Measurements from ENCODE around the gene TRMT2A. TPM values are rescaled to one million over a fixed set of nuclear protein-coding genes. Genes with fewer than 3 reads are reported as not detected.

The TRMT2A gene
- total RNA-seq, 1 experiment from 2014 or later: 68.1 TPM

DNA sequence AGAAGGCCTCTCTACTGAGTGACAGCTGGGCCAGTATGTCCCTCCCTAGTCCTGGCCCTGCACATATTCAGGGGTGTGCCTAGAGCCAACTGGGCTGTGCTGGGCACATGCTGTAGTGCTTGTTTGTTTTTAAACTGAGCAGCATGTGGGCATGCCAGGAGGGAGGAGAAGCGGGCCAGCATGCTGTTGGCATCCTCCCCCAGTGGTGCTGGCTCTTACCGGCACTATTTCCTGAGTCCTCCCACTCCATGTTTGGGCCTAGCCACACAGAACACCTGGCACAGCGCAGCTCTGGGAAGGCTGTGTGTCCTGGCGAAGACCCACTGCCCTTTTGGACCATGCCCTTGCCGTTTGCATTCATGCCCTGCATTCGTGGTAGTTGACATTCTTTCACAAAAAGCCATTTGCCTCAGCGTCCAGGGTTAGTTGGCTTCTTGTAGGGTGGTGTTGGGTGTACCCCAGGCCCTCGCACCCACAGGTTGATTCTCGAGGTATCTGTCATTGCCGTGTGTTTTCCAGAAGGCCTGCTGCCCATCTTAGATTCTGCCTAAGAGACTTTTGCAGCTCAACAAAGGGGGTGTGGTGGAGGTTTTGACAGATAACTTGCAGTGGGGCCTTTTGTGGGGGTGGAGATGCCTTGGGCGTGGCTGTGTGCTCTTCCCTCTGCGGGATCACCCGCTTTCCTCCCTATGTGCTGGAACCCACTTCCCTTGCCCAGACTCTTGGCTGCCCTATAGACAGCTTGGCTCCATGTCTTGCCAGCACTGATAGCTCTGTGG is 23.4 kb downstream of the TRMT2A start:
- no peak for DNase-seq (ENCODE audit: low spot score)
- CTCF ChIA-PET: no interaction called here
- no peaks in the 10 kb centered on the region for H3K9me3 ChIP-seq (ENCODE audit: low read depth, low read length, poor library complexity, severe bottlenecking)
- H3K4me1 ChIP-seq (ENCODE audit: insufficient read depth, low read length, poor library complexity, severe bottlenecking): no peaks in the 10 kb centered on the region
- BruUV-seq (replicated peaks): no TSS peak
- no peak overlapping the region for H3K4me3 ChIP-seq (ENCODE audit: low read depth, low read length, poor library complexity, severe bottlenecking)
- H3K36me3 ChIP-seq (ENCODE audit: insufficient read depth, low read length, poor library complexity, severe bottlenecking): peaks cover 99% of the 10 kb centered on the region
- H3K27ac ChIP-seq (ENCODE audit: low read depth, low read length, poor library complexity, severe bottlenecking): no peak overlapping the region
- no peak for TF ChIP-seq EZH2 (IDR thresholded peaks at IDR 0.05; ENCODE audit: borderline replicate concordance, low read depth, low read length, poor library complexity, severe bottlenecking)
- no peak for TF ChIP-seq CTCF (conservative IDR thresholded peaks at IDR 0.05; ENCODE audit: low read depth, low read length)
- intact Hi-C loops (cut with micrococcal nuclease; ENCODE audit: unreplicated experiment): no loop called here
- POLR2A ChIA-PET (ENCODE audit: low non-redundant PET): no interaction called here
- no peaks in the 10 kb centered on the region for H3K27me3 ChIP-seq (replicated peaks; ENCODE audit: insufficient read depth, low read depth, low read length, poor library complexity)

DNA sequence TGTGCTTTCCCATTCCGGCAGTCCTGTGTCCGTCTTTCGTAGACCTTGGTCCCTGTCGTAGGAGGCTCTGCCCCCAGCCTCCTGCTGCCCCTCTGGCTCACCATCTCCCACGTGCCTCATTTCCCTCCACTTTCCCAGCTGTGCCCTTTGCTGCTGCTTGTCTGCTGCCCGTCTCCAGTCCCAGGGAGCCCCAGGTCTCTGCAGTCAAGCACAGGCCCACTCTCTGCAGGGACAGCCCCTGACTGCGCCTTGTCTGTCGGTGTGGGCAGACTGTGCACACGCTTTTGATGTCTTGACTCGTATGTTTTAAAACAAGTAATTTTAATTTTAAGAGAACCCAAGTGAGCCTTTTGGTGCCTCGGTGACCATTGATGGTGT is 24.6 kb downstream of the TRMT2A start:
- ChIA-PET POLR2A (ENCODE audit: low non-redundant PET) (no interaction called here), CTCF (no interaction called here)
- TF ChIP-seq EZH2 (IDR thresholded peaks at IDR 0.05; ENCODE audit: borderline replicate concordance, low read depth, low read length, poor library complexity, severe bottlenecking) (no peak), CTCF (conservative IDR thresholded peaks at IDR 0.05; ENCODE audit: low read depth, low read length) (no peak)
- DNase-seq (ENCODE audit: low spot score): no peak
- H3K36me3 ChIP-seq (ENCODE audit: insufficient read depth, low read length, poor library complexity, severe bottlenecking): peaks cover 100% of the 10 kb centered on the region
- H3K4me3 ChIP-seq (ENCODE audit: low read depth, low read length, poor library complexity, severe bottlenecking): no peak overlapping the region
- H3K27ac ChIP-seq (ENCODE audit: low read depth, low read length, poor library complexity, severe bottlenecking): no peak overlapping the region
- H3K9me3 ChIP-seq (ENCODE audit: low read depth, low read length, poor library complexity, severe bottlenecking): no peaks in the 10 kb centered on the region
- H3K4me1 ChIP-seq (ENCODE audit: insufficient read depth, low read length, poor library complexity, severe bottlenecking): no peaks in the 10 kb centered on the region
- BruUV-seq (replicated peaks): no TSS peak
- intact Hi-C loops (cut with micrococcal nuclease; ENCODE audit: unreplicated experiment): no loop called here
- no peaks in the 10 kb centered on the region for H3K27me3 ChIP-seq (replicated peaks; ENCODE audit: insufficient read depth, low read depth, low read length, poor library complexity)

- Histone ChIP-seq H3K9me3 (ENCODE audit: low read depth, low read length, poor library complexity, severe bottlenecking) (no peaks in the 10 kb centered on the region), H3K27ac (ENCODE audit: low read depth, low read length, poor library complexity, severe bottlenecking) (no peak overlapping the region), H3K4me3 (ENCODE audit: low read depth, low read length, poor library complexity, severe bottlenecking) (no peak overlapping the region), H3K4me1 (ENCODE audit: insufficient read depth, low read length, poor library complexity, severe bottlenecking) (no peaks in the 10 kb centered on the region), H3K36me3 (ENCODE audit: insufficient read depth, low read length, poor library complexity, severe bottlenecking) (peaks cover 100% of the 10 kb centered on the region), H3K27me3 (replicated peaks; ENCODE audit: insufficient read depth, low read depth, low read length, poor library complexity) (no peaks in the 10 kb centered on the region)
- TF ChIP-seq CTCF (conservative IDR thresholded peaks at IDR 0.05; ENCODE audit: low read depth, low read length) (no peak), EZH2 (IDR thresholded peaks at IDR 0.05; ENCODE audit: borderline replicate concordance, low read depth, low read length, poor library complexity, severe bottlenecking) (no peak)
- BruUV-seq (replicated peaks): no TSS peak
- intact Hi-C loops (cut with micrococcal nuclease; ENCODE audit: unreplicated experiment): no loop called here
- no peak for DNase-seq (ENCODE audit: low spot score)
- POLR2A ChIA-PET (ENCODE audit: low non-redundant PET): interaction anchor here (0.7 kb wide), 1 partner anchor 59 kb away, joined by 3 read pairs; no protein-coding TSS in a partner anchor
- CTCF ChIA-PET: interaction anchor here (0.6 kb wide), 1 partner anchor 129 kb away, joined by 6 read pairs; no protein-coding TSS in a partner anchor
These were observed 25.1 kb downstream of the TRMT2A start for GRCh38 chr22:20091690-20092476.
